OCI-LY3 (cell line): ENCODE data around the gene ATG16L2.

Source experiments
- H2AFZ ChIP-seq: fragments of 200-600, 300-600 bp; shearing (Covaris generic); 2 replicates; pipeline ENCODE4 v1.6.0; 2014; ENCODE audit warnings: antibody characterized with exemption, low read depth, low read length
- H3K27ac ChIP-seq: fragments of 200-600, 300-600 bp; sonication (generic); 2 replicates; pipeline ENCODE4 v1.5.1; 2014; ENCODE audit warnings: mild to moderate bottlenecking, low read length, moderate library complexity, mixed read lengths
- H3K27me3 ChIP-seq: fragments of 200-600, 300-600 bp; sonication (generic); 2 replicates; pipeline ENCODE4 v1.6.1; 2014; ENCODE audit warnings: low read depth, low read length, mixed read lengths
- H3K36me3 ChIP-seq: fragments of 200-600, 300-600 bp; sonication (generic); replicated peaks from 2 replicates; pipeline ENCODE3; 2014; ENCODE audit warnings: low read depth, low read length, mixed read lengths
- H3K4me1 ChIP-seq: fragments of 300-600, 200-600 bp; sonication (generic); 2 replicates; pipeline ENCODE4 v1.6.1; 2014; ENCODE audit warnings: low read length, mixed read lengths
- H3K4me2 ChIP-seq: fragments of 200-600, 300-600 bp; sonication (generic); 2 replicates; pipeline ENCODE4 v1.6.1; 2014; ENCODE audit warnings: low read length, mixed read lengths
- H3K4me3 ChIP-seq: fragments of 300-600, 200-600 bp; sonication (generic); 2 replicates; pipeline ENCODE4 v1.5.1; 2014; ENCODE audit warnings: antibody characterized with exemption, mild to moderate bottlenecking, low read length, moderate library complexity
- H3K79me2 ChIP-seq: fragments of 300-600, 200-600 bp; shearing (Covaris generic); 2 replicates; pipeline ENCODE4 v1.6.1; 2014; ENCODE audit warnings: mild to moderate bottlenecking, low read length, mixed read lengths
- H3K9ac ChIP-seq: fragments of 300-600, 200-600 bp; shearing (Covaris generic); 2 replicates; pipeline ENCODE4 v1.6.0; 2014; ENCODE audit warnings: mild to moderate bottlenecking, low read length, moderate library complexity
- H3K9me3 ChIP-seq: fragments of 200-600, 300-600 bp; shearing (Covaris generic); 2 replicates; pipeline ENCODE4 v1.6.1; 2014; ENCODE audit warnings: low read length, mixed read lengths; ENCODE audit not compliant: insufficient read depth
- H4K20me1 ChIP-seq: fragments of 200-600, 300-600 bp; sonication (generic); 2 replicates; pipeline ENCODE4 v1.6.1; 2016; ENCODE audit warnings: low read length, mixed read lengths; ENCODE audit not compliant: insufficient read depth
- EZH2phosphoT487 ChIP-seq: fragments of 200-600 bp; shearing (Covaris generic); IDR thresholded peaks from 2 replicates; pipeline ENCODE4 v1.6.1; 2018; ENCODE audit warnings: antibody characterized with exemption, mixed run types, low read depth
- TF ChIP-seq, protein P1 (sequence below): fragments of 200-600, 300-600 bp; sonication (generic); IDR thresholded peaks from 2 replicates; pipeline ENCODE4 v1.5.1; 2014; ENCODE audit warnings: antibody characterized with exemption, low read length, low read depth

Gene ATG16L2

DNA sequence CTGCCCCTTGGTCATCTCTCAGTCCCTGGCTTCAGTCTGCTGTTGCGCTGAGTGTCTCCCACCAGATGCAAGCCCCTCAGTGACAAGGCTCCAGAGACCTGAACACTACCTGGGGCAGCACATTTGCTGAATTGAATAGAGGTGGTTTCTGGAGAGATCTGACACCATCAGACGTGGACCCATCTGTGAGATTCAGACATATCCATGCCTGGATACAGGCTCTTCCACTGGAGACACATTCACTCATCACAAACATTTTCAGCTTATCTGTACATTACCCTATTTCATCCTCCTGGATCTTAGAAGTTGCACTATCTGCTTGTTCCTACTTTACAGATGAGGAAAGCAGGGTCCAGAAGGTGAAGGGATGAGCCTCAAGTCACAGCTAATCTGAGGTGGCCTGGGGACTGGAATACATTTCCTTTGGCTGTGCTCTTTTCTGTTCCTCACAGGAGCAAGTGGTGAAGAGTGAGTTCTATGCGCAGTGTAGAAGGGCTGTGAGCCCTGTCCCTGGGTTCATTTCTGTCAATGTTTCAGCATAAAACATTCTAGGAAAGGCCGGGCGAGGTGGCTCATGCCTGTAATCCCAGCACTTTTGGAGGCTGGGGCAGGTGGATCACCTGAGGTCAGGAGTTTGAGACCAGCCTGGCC is 19.0 kb downstream of the ATG16L2 start:
- Histone ChIP-seq H3K4me2 (no peak overlapping the region), H4K20me1 (peaks cover 11% of the 10 kb centered on the region), H3K4me3 (no peak overlapping the region), H3K9me3 (no peaks in the 10 kb centered on the region), H3K27me3 (no peaks in the 10 kb centered on the region), H3K79me2 (peaks cover 3% of the 10 kb centered on the region; the same call in 1 of the 2 replicates), H3K36me3 (peaks cover 82% of the 10 kb centered on the region), H2AFZ (no peak overlapping the region), H3K27ac (no peak overlapping the region), H3K4me1 (no peaks in the 10 kb centered on the region), H3K9ac (no peak overlapping the region)
- no peak for TF ChIP-seq EZH2phosphoT487
- TF ChIP-seq, protein P1, sequence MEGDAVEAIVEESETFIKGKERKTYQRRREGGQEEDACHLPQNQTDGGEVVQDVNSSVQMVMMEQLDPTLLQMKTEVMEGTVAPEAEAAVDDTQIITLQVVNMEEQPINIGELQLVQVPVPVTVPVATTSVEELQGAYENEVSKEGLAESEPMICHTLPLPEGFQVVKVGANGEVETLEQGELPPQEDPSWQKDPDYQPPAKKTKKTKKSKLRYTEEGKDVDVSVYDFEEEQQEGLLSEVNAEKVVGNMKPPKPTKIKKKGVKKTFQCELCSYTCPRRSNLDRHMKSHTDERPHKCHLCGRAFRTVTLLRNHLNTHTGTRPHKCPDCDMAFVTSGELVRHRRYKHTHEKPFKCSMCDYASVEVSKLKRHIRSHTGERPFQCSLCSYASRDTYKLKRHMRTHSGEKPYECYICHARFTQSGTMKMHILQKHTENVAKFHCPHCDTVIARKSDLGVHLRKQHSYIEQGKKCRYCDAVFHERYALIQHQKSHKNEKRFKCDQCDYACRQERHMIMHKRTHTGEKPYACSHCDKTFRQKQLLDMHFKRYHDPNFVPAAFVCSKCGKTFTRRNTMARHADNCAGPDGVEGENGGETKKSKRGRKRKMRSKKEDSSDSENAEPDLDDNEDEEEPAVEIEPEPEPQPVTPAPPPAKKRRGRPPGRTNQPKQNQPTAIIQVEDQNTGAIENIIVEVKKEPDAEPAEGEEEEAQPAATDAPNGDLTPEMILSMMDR, result no peak

DNA sequence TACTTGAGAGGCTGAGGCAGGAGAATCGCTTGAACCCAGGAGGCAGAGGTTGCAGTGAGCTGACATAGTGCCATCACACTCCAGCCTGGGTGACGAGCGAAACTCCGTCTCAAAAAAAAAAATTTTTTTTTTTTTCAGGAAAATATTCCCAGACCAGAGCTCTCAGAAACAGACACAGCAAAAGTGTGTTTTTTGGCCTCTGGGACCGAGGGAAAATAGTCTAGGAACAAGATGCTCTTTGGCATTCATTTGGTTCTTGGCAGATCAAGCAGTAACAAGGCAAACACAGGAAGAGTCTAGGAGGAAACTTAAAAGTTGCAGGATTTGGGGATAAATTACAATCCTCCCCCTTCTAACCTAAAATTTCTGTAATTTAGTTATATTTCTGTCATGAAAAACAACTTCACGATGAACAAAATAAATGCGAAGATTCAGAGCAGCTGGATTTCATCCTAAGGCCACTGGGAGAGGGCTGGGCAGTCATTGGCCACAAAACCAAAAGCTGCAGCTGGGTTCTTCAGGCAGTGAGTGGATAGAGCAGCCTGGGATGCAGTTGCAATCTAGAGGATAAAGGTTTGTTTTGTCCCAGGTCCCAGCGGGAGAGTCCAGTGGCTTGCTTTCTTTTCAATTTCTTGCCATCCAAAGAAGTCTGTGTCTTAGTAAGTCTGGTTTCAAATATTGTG is 19.7 kb downstream of the ATG16L2 start:
- no peak overlapping the region for H3K9ac ChIP-seq
- H3K36me3 ChIP-seq, result peaks cover 83% of the 10 kb centered on the region
- no peak overlapping the region for H2AFZ ChIP-seq
- no peaks in the 10 kb centered on the region for H3K4me1 ChIP-seq
- peaks cover 3% of the 10 kb centered on the region; the same call in 1 of the 2 replicates for H3K79me2 ChIP-seq
- peaks cover 10% of the 10 kb centered on the region for H4K20me1 ChIP-seq
- H3K27me3 ChIP-seq, result no peaks in the 10 kb centered on the region
- no peak overlapping the region for H3K4me2 ChIP-seq
- H3K9me3 ChIP-seq, result no peaks in the 10 kb centered on the region
- no peak overlapping the region for H3K27ac ChIP-seq
- TF ChIP-seq EZH2phosphoT487, result no peak
- TF ChIP-seq, protein P1, result no peak
- no peak overlapping the region for H3K4me3 ChIP-seq

DNA sequence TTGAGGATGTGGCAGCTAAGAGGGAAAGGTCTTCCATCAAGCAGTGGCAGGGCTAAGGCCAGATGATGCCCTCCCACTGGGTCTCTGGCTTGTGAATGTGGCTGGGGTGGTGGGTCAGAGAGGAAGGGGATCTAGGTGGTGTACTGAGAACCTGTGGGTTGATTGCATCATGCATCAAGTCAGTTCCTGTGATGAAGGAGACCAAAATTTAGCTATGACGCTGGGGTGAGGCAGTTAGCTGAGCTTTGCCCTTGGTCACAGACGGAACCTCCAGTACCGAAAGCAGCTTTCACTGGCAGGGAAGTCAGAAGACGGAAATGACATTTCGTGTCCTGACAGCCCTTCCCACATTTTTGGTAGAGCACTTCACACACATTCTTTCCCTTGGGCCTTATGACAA is 20.7 kb downstream of the ATG16L2 start:
- peaks cover 83% of the 10 kb centered on the region for H3K36me3 ChIP-seq
- H3K4me1 ChIP-seq, result no peaks in the 10 kb centered on the region
- H3K79me2 ChIP-seq, result peaks cover 3% of the 10 kb centered on the region; the same call in 1 of the 2 replicates
- no peaks in the 10 kb centered on the region for H3K9me3 ChIP-seq
- H4K20me1 ChIP-seq, result peaks cover 10% of the 10 kb centered on the region
- H3K27ac ChIP-seq, result no peak overlapping the region
- TF ChIP-seq EZH2phosphoT487, result no peak
- TF ChIP-seq, protein P1, result no peak
- H3K4me3 ChIP-seq, result no peak overlapping the region
- H3K9ac ChIP-seq, result no peak overlapping the region
- H2AFZ ChIP-seq, result no peak overlapping the region
- no peak overlapping the region for H3K4me2 ChIP-seq
- H3K27me3 ChIP-seq, result no peaks in the 10 kb centered on the region

DNA sequence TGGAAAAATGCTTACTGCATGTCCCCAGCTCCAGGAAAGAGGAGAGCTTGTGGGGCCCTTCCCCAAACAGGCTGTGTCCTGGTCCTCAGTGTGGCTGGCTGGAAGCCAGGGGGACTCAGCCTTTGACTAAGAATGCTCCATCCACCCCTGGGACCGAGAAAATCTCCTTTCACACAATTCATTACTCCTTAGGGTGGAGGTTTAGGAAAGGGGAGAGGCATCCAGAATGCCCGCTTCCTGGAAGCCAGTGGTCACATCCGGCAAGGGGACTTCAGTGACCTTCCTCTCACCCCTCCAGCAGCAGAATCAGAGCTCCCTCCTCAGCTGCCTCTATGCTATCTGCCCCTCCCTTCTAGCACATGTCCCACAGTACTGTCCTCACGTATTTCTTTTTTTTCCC is 21.9 kb downstream of the ATG16L2 start:
- Histone ChIP-seq H3K4me1 (no peaks in the 10 kb centered on the region), H3K4me2 (no peak overlapping the region), H3K9ac (no peak overlapping the region), H3K9me3 (no peaks in the 10 kb centered on the region), H3K27me3 (no peaks in the 10 kb centered on the region), H4K20me1 (peaks cover 16% of the 10 kb centered on the region), H3K27ac (no peak overlapping the region), H3K36me3 (peaks cover 83% of the 10 kb centered on the region), H3K4me3 (no peak overlapping the region), H2AFZ (no peak overlapping the region), H3K79me2 (peaks cover 6% of the 10 kb centered on the region; the same call in 1 of the 2 replicates)
- TF ChIP-seq EZH2phosphoT487, result no peak
- TF ChIP-seq, protein P1, result no peak
